Activated T-helper 2 cell treated with anti-CD3 and anti-CD28 coated beads, Interferon-gamma antibody, Interleukin-2, Interleukin-4, amounts not matched to agents 10 μg/mL and 5 μg/mL and 100 μg/mL, durations not matched to agents 14 hours and 24 hours and 36 hours (primary cell): ENCODE results near the gene DYNC1H1. TPM values are rescaled to one million over a fixed set of nuclear protein-coding genes. Genes with fewer than 3 reads are reported as not detected.

Experiments
- DNase-seq: peaks from one replicate; pipeline ENCODE4 v3.0.0; 2021; ENCODE audit warnings: low spot score
- H3K27ac Mint-ChIP-seq: one replicate; pipeline ENCODE4 v1.8.0; 2021; ENCODE audit warnings: mixed read lengths
- H3K27me3 Mint-ChIP-seq: one replicate; pipeline ENCODE4 v1.8.0; 2021; ENCODE audit warnings: low read depth, mixed read lengths
- H3K36me3 Mint-ChIP-seq: one replicate; pipeline ENCODE4 v1.8.0; 2021; ENCODE audit warnings: low read depth, mixed read lengths
- H3K4me1 Mint-ChIP-seq: one replicate; pipeline ENCODE4 v1.8.0; 2021; ENCODE audit warnings: low read depth, mixed read lengths
- H3K4me3 Mint-ChIP-seq: one replicate; pipeline ENCODE4 v1.8.0; 2021; ENCODE audit warnings: low read depth, mild to moderate bottlenecking, moderate library complexity, mixed read lengths
- H3K9me3 Mint-ChIP-seq: one replicate; pipeline ENCODE4 v1.8.0; 2021; ENCODE audit warnings: mixed read lengths
- intact Hi-C: fragments of 100-400 bp; cut with micrococcal nuclease; formaldehyde crosslinking; loops from one replicate; pipeline ENCODE4 v1.15.1; 2023
- total RNA-seq: library from RNA; stranded (reverse); gene quantifications from 2 replicates; pipeline ENCODE4 v1.2.3, GENCODE V29; 2022

DYNC1H1 gene
- total RNA-seq, 1 donor from 2014 or later, result 286 TPM

DNA sequence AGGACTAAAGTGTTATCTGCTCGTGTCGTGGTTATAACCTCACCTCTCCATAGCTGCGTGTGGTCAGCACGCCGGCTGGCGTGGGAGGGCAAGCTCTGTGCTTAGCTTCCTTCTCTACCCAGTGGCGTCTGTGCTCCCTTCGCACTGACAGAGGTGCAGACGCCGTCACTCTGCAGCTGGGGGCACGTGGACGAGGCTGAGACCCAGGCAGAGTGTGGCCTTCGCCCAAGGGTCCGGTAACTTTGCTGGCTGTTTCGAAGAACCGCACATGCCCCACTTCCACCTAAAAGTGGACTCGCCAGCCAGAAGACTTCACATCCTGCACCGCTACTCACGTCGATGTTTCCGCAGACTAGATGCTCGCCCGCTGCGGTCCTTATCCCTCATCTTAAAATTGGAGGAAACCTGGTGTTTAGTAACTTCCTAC, 35.9 kb upstream of the DYNC1H1 start:
- DNase-seq, result no peak
- Mint-ChIP-seq H3K4me3 (no peak overlapping the region), H3K27me3 (no peaks in the 10 kb centered on the region), H3K4me1 (no peaks in the 10 kb centered on the region), H3K9me3 (no peaks in the 10 kb centered on the region), H3K36me3 (peaks cover 9% of the 10 kb centered on the region), H3K27ac (no peak overlapping the region)
- intact Hi-C loops, result no loop called here

GRCh38 chr14:101929096-101929495, 35.3 kb upstream of the DYNC1H1 start:
- Mint-ChIP-seq H3K36me3 (peaks cover 9% of the 10 kb centered on the region), H3K4me3 (no peak overlapping the region), H3K9me3 (no peaks in the 10 kb centered on the region), H3K27me3 (no peaks in the 10 kb centered on the region), H3K27ac (no peak overlapping the region), H3K4me1 (no peaks in the 10 kb centered on the region)
- intact Hi-C loops, result no loop called here
- DNase-seq, result no peak

DNA sequence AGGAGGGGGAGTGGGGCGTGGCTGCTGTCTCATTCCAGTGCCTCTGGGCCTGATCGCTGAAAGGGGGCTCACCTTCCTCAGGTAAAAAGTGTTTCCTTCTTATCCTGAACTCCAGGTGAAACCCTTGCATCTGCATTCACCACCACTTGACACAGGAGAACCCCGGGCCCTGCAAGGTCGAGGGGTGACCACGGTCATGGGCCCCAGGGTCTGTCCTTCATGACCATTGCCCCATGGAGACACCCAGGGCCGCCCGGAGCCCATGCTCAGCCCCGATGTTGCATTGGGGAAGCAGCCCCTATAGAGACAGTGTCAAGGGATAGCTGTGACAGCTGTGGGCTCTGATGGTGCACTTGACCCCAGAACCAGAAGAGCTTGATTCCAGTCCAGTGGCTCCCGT, 34.4 kb upstream of the DYNC1H1 start:
- Mint-ChIP-seq H3K36me3 (peaks cover 7% of the 10 kb centered on the region), H3K27ac (no peak overlapping the region), H3K27me3 (no peaks in the 10 kb centered on the region), H3K4me3 (no peak overlapping the region), H3K4me1 (no peaks in the 10 kb centered on the region), H3K9me3 (no peaks in the 10 kb centered on the region)
- intact Hi-C loops, result no loop called here
- DNase-seq, result no peak

- intact Hi-C loops, result no loop called here
- H3K4me3 Mint-ChIP-seq, result no peak overlapping the region
- H3K36me3 Mint-ChIP-seq, result peaks cover 3% of the 10 kb centered on the region
- H3K9me3 Mint-ChIP-seq, result no peaks in the 10 kb centered on the region
- H3K4me1 Mint-ChIP-seq, result no peaks in the 10 kb centered on the region
- no peak overlapping the region for H3K27ac Mint-ChIP-seq
- DNase-seq, result no peak
- H3K27me3 Mint-ChIP-seq, result no peaks in the 10 kb centered on the region
These were observed 31.7 kb upstream of the DYNC1H1 start for GRCh38 chr14:101932673-101933072.

GRCh38 chr14:101933209-101933608, 31.2 kb upstream of the DYNC1H1 start:
- Mint-ChIP-seq H3K4me1 (no peaks in the 10 kb centered on the region), H3K27me3 (peaks cover under 1% of the 10 kb centered on the region), H3K36me3 (peaks cover 2% of the 10 kb centered on the region), H3K9me3 (no peaks in the 10 kb centered on the region), H3K27ac (no peak overlapping the region), H3K4me3 (no peak overlapping the region)
- intact Hi-C loops, result no loop called here
- DNase-seq, result no peak

DNA sequence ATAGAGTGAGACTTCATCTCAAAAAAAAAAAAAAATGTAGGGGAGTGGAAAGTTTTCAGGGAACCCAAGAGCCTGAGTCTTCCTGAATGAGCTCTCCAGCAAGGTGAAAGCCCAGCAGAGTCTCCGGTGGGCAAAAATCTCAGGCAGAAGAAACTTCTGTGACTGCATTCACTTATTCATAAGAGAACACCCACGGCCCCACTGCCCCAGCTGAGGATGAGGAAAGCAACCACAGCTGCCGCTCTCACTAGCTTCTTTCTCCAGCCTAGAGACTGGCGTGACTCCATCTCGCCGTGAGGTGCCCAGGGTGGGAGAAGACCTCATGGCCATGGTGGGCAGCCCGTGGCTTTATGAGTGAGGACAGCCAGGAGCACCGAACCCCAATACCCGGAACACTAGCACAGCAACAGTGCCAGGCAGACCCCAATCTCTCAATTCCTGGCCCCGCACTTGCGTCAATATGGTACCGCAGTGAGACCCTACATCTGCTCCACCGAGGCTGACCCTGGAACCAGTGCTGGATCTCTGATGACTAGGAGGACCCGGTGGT, 29.7 kb upstream of the DYNC1H1 start:
- no peak overlapping the region for H3K27ac Mint-ChIP-seq
- no peaks in the 10 kb centered on the region for H3K36me3 Mint-ChIP-seq
- no peaks in the 10 kb centered on the region for H3K4me1 Mint-ChIP-seq
- no peak for DNase-seq
- intact Hi-C loops, result no loop called here
- H3K4me3 Mint-ChIP-seq, result no peak overlapping the region
- peaks cover 9% of the 10 kb centered on the region for H3K27me3 Mint-ChIP-seq
- H3K9me3 Mint-ChIP-seq, result no peaks in the 10 kb centered on the region

- Mint-ChIP-seq H3K36me3 (no peaks in the 10 kb centered on the region), H3K4me3 (no peak overlapping the region), H3K4me1 (no peaks in the 10 kb centered on the region), H3K9me3 (no peaks in the 10 kb centered on the region), H3K27me3 (peaks cover 18% of the 10 kb centered on the region), H3K27ac (no peak overlapping the region)
- no peak for DNase-seq
- intact Hi-C loops, result no loop called here
These were observed 26.2 kb upstream of the DYNC1H1 start for GRCh38 chr14:101937926-101938767.

DNA sequence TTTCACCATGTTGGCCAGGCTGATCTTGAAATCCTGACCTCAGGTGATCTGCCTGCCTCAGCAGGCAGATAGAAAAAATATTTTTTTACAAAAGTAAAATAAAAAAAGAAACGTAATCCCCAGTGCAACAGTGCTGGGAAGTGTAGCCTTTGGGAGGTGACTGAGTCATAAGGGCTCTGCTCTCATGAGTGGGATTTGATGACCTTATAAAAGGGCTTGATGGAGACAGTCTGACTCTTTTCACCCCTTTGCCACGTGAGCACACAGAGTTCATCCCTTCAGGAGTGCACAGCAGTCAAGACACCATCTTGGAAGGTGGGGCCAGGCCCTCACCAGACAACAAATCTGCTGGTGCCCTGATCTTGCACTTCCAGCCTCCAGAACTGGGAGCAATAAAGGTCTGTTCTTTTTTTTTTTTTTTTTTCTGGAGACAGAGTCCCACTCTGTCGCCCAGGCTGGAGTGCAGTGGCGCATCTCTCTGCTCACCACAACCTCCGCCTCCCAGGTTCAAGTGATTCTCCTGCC, 24.7 kb upstream of the DYNC1H1 start:
- no peaks in the 10 kb centered on the region for H3K9me3 Mint-ChIP-seq
- H3K4me1 Mint-ChIP-seq, result no peaks in the 10 kb centered on the region
- no peaks in the 10 kb centered on the region for H3K36me3 Mint-ChIP-seq

GRCh38 chr14:101944451-101944850, 19.9 kb upstream of the DYNC1H1 start:
- H3K4me3 Mint-ChIP-seq, result no peak overlapping the region
- no peak overlapping the region for H3K27ac Mint-ChIP-seq
- intact Hi-C loops, result no loop called here
- H3K4me1 Mint-ChIP-seq, result peaks cover 11% of the 10 kb centered on the region
- no peaks in the 10 kb centered on the region for H3K9me3 Mint-ChIP-seq
- no peak for DNase-seq
- peaks cover 23% of the 10 kb centered on the region for H3K27me3 Mint-ChIP-seq
- H3K36me3 Mint-ChIP-seq, result no peaks in the 10 kb centered on the region

More for the DNA sequence above, 24.7 kb upstream of the DYNC1H1 start:
- DNase-seq, result no peak
- Mint-ChIP-seq H3K27me3 (peaks cover 22% of the 10 kb centered on the region), H3K4me3 (no peak overlapping the region), H3K27ac (no peak overlapping the region)
- intact Hi-C loops, result no loop called here

DNA sequence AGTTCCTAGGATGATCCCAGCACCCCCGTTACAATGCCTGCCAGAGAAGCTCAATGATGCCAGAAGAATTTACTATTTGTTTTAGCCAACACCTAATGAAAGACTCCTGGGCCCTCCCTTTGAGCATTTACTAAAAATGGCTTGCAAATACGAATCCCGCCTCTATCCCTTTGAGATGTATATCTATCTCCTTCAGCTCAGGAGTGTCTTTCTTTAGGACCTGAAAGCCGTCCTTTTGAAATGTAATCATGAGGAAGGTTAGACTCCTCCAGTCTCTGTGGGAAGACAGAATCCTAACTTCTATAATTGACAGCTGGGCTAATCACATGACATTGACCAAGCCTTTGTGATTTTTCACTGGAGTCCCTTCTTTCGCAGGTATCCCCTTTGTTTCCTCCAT, 19.2 kb upstream of the DYNC1H1 start:
- H3K27ac Mint-ChIP-seq, result no peak overlapping the region
- intact Hi-C loops, result loop anchor here (5.0 kb wide), 2 partner anchors 238 to 372 kb away; partner anchors contain the start of gene ZNF839
- H3K27me3 Mint-ChIP-seq, result peaks cover 23% of the 10 kb centered on the region
- no peaks in the 10 kb centered on the region for H3K9me3 Mint-ChIP-seq
- H3K4me3 Mint-ChIP-seq, result peak overlapping the region; percentile 22
- no peaks in the 10 kb centered on the region for H3K36me3 Mint-ChIP-seq
- peaks cover 11% of the 10 kb centered on the region for H3K4me1 Mint-ChIP-seq
- no peak for DNase-seq

DNA sequence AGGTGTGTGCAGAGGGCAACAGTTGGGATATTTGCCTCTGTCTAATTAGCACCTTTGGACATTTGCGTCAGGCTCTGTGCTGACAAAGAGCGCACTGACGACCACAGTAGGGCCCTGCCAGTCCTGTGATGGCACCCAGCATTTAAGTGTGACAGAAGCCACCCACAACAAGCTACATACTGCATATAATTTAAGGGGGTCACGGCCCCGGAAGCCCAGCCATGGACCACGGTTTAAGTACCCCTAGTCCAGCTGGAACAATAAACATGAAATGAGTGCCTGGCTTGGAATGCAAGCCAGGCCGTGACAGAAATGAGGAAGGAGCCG, 16.8 kb upstream of the DYNC1H1 start:
- peak; percentile 27 for DNase-seq
- Mint-ChIP-seq H3K27me3 (peaks cover 18% of the 10 kb centered on the region), H3K27ac (peak overlapping the region; percentile 97), H3K9me3 (no peaks in the 10 kb centered on the region), H3K4me3 (peak overlapping the region; percentile 95), H3K36me3 (no peaks in the 10 kb centered on the region), H3K4me1 (peaks cover 11% of the 10 kb centered on the region)
- intact Hi-C loops, result loop anchor here (5.0 kb wide), 2 partner anchors 240 to 370 kb away; partner anchors contain the start of gene ZNF839

- Mint-ChIP-seq H3K27ac (peak overlapping the region; percentile 97), H3K9me3 (no peaks in the 10 kb centered on the region), H3K4me1 (peaks cover 11% of the 10 kb centered on the region), H3K36me3 (no peaks in the 10 kb centered on the region), H3K4me3 (peak overlapping the region; percentile 95), H3K27me3 (peaks cover 15% of the 10 kb centered on the region)
- DNase-seq, result peak; percentile 100
- intact Hi-C loops, result loop anchor here (1.0 to 5.0 kb wide), 4 partner anchors 16 to 369 kb away; partner anchors contain the start of genes DYNC1H1 and ZNF839
These were observed 16.3 kb upstream of the DYNC1H1 start for GRCh38 chr14:101947904-101948665.
